Transverse colon (tissue), 4 donors: Measurements from ENCODE around the gene IRX4.

ENCODE experiments used
- EP300 ChIP-seq: sonication (generic); formaldehyde crosslinking; IDR thresholded peaks from one replicate; pipeline ENCODE4 v1.6.1; 2017; ENCODE audit warnings: antibody characterized with exemption, low read depth
- POLR2A ChIP-seq: fragments of 450-650 bp; IDR thresholded peaks from one replicate; pipeline ENCODE4 v1.6.1; 2016; ENCODE audit warnings: antibody characterized with exemption, mild to moderate bottlenecking, moderate library complexity
- POLR2AphosphoS5 ChIP-seq, 3 donors: sonication (generic); formaldehyde crosslinking; IDR thresholded peaks; one replicate each; pipeline ENCODE4 v1.6.1; 2016; ENCODE audit warnings: antibody characterized with exemption in 3 of 3
- TF ChIP-seq, protein P1 (sequence below), 5 experiments: fragments of 200-600 bp in 3 of 5; fragments of 450-650 bp in 2 of 5; sonication (generic) in 3 of 5; IDR thresholded peaks; 1 replicate in 2 of 5; 2 replicates in 3 of 5; pipeline ENCODE4 v1.5.1; 2016 to 2017; ENCODE audit warnings: antibody characterized with exemption in 5 of 5, inconsistent platforms in 3 of 5, mild to moderate bottlenecking in 2 of 5, moderate library complexity in 1 of 5

DNA sequence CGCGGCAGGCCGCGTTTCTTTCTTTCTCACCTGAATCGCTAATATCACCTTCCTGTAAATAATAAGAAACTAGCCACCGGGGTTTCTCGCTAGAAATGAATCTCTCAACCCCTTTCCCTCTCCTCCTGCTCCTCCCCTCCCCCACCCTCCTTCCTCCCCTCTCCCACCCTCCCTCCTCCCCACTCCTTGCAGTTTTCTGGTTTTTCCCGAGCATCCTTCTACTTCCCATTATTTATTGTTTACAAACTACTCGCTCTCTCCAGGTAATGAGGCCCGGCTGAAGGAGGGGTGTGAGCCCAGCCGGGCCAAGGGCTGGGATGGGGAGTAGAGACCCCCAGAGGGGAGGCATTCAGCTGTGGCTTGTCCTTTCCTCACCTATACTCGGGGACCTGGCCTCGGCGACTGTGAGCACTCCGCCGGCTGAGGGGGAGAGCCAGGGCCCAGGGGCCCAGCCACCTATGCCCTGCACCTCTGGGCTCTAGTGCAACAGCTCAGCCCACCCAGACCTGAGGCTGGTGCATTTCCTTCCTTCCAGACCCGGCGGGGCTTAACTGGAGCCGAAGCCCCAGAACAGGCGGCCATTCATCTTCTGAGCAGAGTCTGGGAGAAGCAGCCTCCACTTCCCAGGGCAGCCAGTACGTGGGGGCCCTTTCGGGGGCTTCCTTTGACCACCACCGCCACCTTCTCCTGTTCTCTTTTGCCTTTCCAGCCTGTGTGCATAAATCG is 2.1 kb upstream of the IRX4 start:
- TF ChIP-seq POLR2A (no peak), EP300 (no peak), POLR2AphosphoS5 (IDR thresholded peaks at IDR 0.05) (no peak)
- TF ChIP-seq, protein P1, sequence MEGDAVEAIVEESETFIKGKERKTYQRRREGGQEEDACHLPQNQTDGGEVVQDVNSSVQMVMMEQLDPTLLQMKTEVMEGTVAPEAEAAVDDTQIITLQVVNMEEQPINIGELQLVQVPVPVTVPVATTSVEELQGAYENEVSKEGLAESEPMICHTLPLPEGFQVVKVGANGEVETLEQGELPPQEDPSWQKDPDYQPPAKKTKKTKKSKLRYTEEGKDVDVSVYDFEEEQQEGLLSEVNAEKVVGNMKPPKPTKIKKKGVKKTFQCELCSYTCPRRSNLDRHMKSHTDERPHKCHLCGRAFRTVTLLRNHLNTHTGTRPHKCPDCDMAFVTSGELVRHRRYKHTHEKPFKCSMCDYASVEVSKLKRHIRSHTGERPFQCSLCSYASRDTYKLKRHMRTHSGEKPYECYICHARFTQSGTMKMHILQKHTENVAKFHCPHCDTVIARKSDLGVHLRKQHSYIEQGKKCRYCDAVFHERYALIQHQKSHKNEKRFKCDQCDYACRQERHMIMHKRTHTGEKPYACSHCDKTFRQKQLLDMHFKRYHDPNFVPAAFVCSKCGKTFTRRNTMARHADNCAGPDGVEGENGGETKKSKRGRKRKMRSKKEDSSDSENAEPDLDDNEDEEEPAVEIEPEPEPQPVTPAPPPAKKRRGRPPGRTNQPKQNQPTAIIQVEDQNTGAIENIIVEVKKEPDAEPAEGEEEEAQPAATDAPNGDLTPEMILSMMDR (IDR thresholded peaks at IDR 0.05), result no peak
